GM23338 (cell line): Measurements from ENCODE around the gene NUDC. TPM values are rescaled to one million over a fixed set of nuclear protein-coding genes. Genes with fewer than 3 reads are reported as not detected.

Experiments
- ATAC-seq: fragments of 200-7000 bp; cut with Tn5 transposase; 3 replicates; pipeline ENCODE4 v1.9.1; 2020
- DNase-seq: peaks from one replicate; pipeline ENCODE4 v3.0.0-alpha.2; 2015; ENCODE audit warnings: low spot score
- H2AFZ ChIP-seq: fragments of 200-600 bp; sonication (generic); 2 replicates; pipeline ENCODE4 v1.8.0; 2016; ENCODE audit warnings: antibody characterized with exemption, mild to moderate bottlenecking, moderate library complexity
- H3F3A ChIP-seq: fragments of 200-600 bp; sonication (generic); replicated peaks from 2 replicates; pipeline ENCODE4 v1.8.0; 2017; ENCODE audit warnings: antibody characterized with exemption, mixed run types, low read depth
- H3K27ac ChIP-seq: fragments of 200-600 bp; sonication (generic); 2 replicates; pipeline ENCODE4 v1.6.1; 2016; ENCODE audit warnings: low read depth
- H3K27me3 ChIP-seq: fragments of 200-600 bp; sonication (generic); 2 replicates; pipeline ENCODE4 v1.8.0; 2016; ENCODE audit warnings: mild to moderate bottlenecking, mixed run types, moderate library complexity; ENCODE audit not compliant: insufficient read depth
- H3K36me3 ChIP-seq: fragments of 200-600 bp; sonication (generic); 2 replicates; pipeline ENCODE4 v1.8.0; 2016; ENCODE audit warnings: mild to moderate bottlenecking; ENCODE audit not compliant: insufficient read depth
- H3K4me1 ChIP-seq: fragments of 200-600 bp; sonication (generic); 2 replicates; pipeline ENCODE4 v1.8.0; 2016; ENCODE audit warnings: mild to moderate bottlenecking, moderate library complexity; ENCODE audit not compliant: insufficient read depth
- H3K4me2 ChIP-seq: fragments of 200-600 bp; sonication (generic); 2 replicates; pipeline ENCODE4 v1.7.1; 2017; ENCODE audit warnings: mixed run types
- H3K4me3 ChIP-seq: fragments of 200-600 bp; sonication (generic); 2 replicates; pipeline ENCODE4 v1.6.1; 2016; ENCODE audit warnings: mixed run types
- H3K79me2 ChIP-seq: fragments of 200-600 bp; sonication (generic); replicated peaks from 2 replicates; pipeline ENCODE4 v1.8.0; 2017; ENCODE audit warnings: mild to moderate bottlenecking; ENCODE audit not compliant: insufficient read depth
- H3K9me2 ChIP-seq: fragments of 200-600 bp; sonication (generic); 2 replicates; pipeline ENCODE4 v1.8.0; 2017; ENCODE audit not compliant: insufficient read depth
- H4K20me1 ChIP-seq: fragments of 200-600 bp; sonication (generic); replicated peaks from 2 replicates; pipeline ENCODE4 v1.8.0; 2017; ENCODE audit warnings: mild to moderate bottlenecking; ENCODE audit not compliant: insufficient read depth
- H3K27ac Mint-ChIP-seq: 2 replicates; pipeline ENCODE4 v1.8.0; 2020; ENCODE audit warnings: inconsistent platforms, mild to moderate bottlenecking, moderate library complexity, mixed read lengths
- H3K27me3 Mint-ChIP-seq: 3 replicates; pipeline ENCODE4 v1.8.0; 2022; ENCODE audit warnings: low read depth, mild to moderate bottlenecking, moderate library complexity, mixed read lengths, inconsistent platforms; ENCODE audit not compliant: insufficient read depth, poor library complexity
- H3K36me3 Mint-ChIP-seq: 3 replicates; pipeline ENCODE4 v1.8.0; 2021; ENCODE audit warnings: low read depth, mild to moderate bottlenecking, inconsistent platforms, moderate library complexity, mixed read lengths
- H3K4me1 Mint-ChIP-seq: 3 replicates; pipeline ENCODE4 v1.8.0; 2020; ENCODE audit warnings: mild to moderate bottlenecking, inconsistent platforms, mixed read lengths
- H3K4me3 Mint-ChIP-seq: 3 replicates; pipeline ENCODE4 v1.8.0; 2021; ENCODE audit warnings: moderate library complexity, mild to moderate bottlenecking, inconsistent platforms, mixed read lengths
- H3K9me3 Mint-ChIP-seq: 3 replicates; pipeline ENCODE4 v1.8.0; 2020; ENCODE audit warnings: moderate library complexity, mild to moderate bottlenecking, inconsistent platforms, mixed read lengths
- CREB1 ChIP-seq: fragments of 250-450 bp; sonication (Bioruptor Pico); IDR thresholded peaks from 2 replicates; pipeline ENCODE4 v1.5.0; 2020; ENCODE audit warnings: low read depth, mild to moderate bottlenecking, moderate library complexity
- EZH2 ChIP-seq: fragments of 200-600 bp; sonication (generic); IDR thresholded peaks from one replicate; pipeline ENCODE4 v1.8.0; 2017; ENCODE audit warnings: antibody characterized with exemption, mild to moderate bottlenecking, low read depth; ENCODE audit not compliant: unreplicated experiment
- EZH2phosphoT487 ChIP-seq: fragments of 200-600 bp; sonication (generic); IDR thresholded peaks from one replicate; pipeline ENCODE4 v1.8.1; 2018; ENCODE audit warnings: antibody characterized with exemption; ENCODE audit not compliant: unreplicated experiment
- JUNB ChIP-seq: IDR thresholded peaks from one replicate; pipeline ENCODE4 v1.6.1; 2016; ENCODE audit warnings: antibody characterized with exemption; ENCODE audit not compliant: unreplicated experiment
- NANOG ChIP-seq: IDR thresholded peaks from 2 replicates; pipeline ENCODE4 v1.6.1; 2016; ENCODE audit warnings: antibody characterized with exemption, borderline replicate concordance
- POLR2AphosphoS5 ChIP-seq: IDR thresholded peaks from 2 replicates; pipeline ENCODE4 v1.6.1; 2016; ENCODE audit warnings: antibody characterized with exemption, low read depth
- REST ChIP-seq: IDR thresholded peaks from one replicate; pipeline ENCODE4 v1.6.1; 2018; ENCODE audit warnings: antibody characterized with exemption; ENCODE audit not compliant: unreplicated experiment
- STAT1 ChIP-seq: IDR thresholded peaks from one replicate; pipeline ENCODE4 v1.6.1; 2016; ENCODE audit warnings: antibody characterized with exemption; ENCODE audit not compliant: unreplicated experiment
- ZNF114 ChIP-seq: fragments of 250-450 bp; sonication (Bioruptor Pico); IDR thresholded peaks from 2 replicates; pipeline ENCODE4 v1.5.0; 2020; ENCODE audit warnings: mild to moderate bottlenecking, moderate library complexity
- ZNF331 ChIP-seq: fragments of 250-450 bp; sonication (Bioruptor Pico); IDR thresholded peaks from 2 replicates; pipeline ENCODE4 v1.5.0; 2020; ENCODE audit warnings: low read depth, mild to moderate bottlenecking, moderate library complexity
- polyA plus RNA-seq: library from polyadenylated mRNA; unstranded; fragments of >200 nt; fragmentation: Nextera tagmentation; extraction: Ambion mirVana; gene quantifications from 2 replicates; pipeline ENCODE4 v1.2.1, GENCODE V29; 2016
- total RNA-seq: library from RNA; depleted of rRNA; stranded (reverse); fragments of >200 nt; shearing (Covaris generic); gene quantifications from 2 replicates; pipeline ENCODE4 v1.2.3, GENCODE V29; 2014
- TF ChIP-seq, protein P1 (sequence below): IDR thresholded peaks from 2 replicates; pipeline ENCODE4 v1.6.1; 2016; ENCODE audit warnings: antibody characterized with exemption
- TF ChIP-seq, protein P2 (sequence below), 2 experiments: fragments of 200-600 bp in 1 of 2; sonication (generic) in 1 of 2; conservative IDR thresholded peaks; 2 replicates each; pipeline versions ENCODE4 v1.5.1 to v1.6.1; 2016 to 2017; ENCODE audit warnings: antibody characterized with exemption in 2 of 2, low read depth in 2 of 2, mild to moderate bottlenecking in 2 of 2, moderate library complexity in 1 of 2

The NUDC gene
- total and polyA plus RNA-seq, 2 experiments from 2014 or later = 96.2 to 224 TPM

- H3K79me2 ChIP-seq = peaks cover 35% of the 10 kb centered on the region
- H3K4me3 Mint-ChIP-seq = no peak overlapping the region
- peaks cover 63% of the 10 kb centered on the region for H3K36me3 Mint-ChIP-seq
- peaks cover 29% of the 10 kb centered on the region for H3K36me3 ChIP-seq
- no peak for DNase-seq
- H3F3A ChIP-seq = peaks cover 12% of the 10 kb centered on the region; the same call in 1 of the 2 replicates
- H3K9me2 ChIP-seq = no peaks in the 10 kb centered on the region
- no peak for ATAC-seq
- H2AFZ ChIP-seq = no peak overlapping the region
- H3K4me3 ChIP-seq = no peak overlapping the region
- no peaks in the 10 kb centered on the region for H3K27me3 ChIP-seq
- no peaks in the 10 kb centered on the region for H3K9me3 Mint-ChIP-seq
- H3K4me2 ChIP-seq = no peak overlapping the region
- TF ChIP-seq NANOG (no peak), JUNB (no peak), ZNF331 (CRISPR knock-in tag) (no peak), ZNF114 (CRISPR knock-in tag) (no peak), STAT1 (no peak), POLR2AphosphoS5 (no peak), EZH2phosphoT487 (no peak), EZH2 (no peak), REST (no peak), CREB1 (CRISPR knock-in tag) (no peak)
- TF ChIP-seq, protein P1, sequence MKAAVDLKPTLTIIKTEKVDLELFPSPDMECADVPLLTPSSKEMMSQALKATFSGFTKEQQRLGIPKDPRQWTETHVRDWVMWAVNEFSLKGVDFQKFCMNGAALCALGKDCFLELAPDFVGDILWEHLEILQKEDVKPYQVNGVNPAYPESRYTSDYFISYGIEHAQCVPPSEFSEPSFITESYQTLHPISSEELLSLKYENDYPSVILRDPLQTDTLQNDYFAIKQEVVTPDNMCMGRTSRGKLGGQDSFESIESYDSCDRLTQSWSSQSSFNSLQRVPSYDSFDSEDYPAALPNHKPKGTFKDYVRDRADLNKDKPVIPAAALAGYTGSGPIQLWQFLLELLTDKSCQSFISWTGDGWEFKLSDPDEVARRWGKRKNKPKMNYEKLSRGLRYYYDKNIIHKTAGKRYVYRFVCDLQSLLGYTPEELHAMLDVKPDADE = no peak
- TF ChIP-seq, protein P2, sequence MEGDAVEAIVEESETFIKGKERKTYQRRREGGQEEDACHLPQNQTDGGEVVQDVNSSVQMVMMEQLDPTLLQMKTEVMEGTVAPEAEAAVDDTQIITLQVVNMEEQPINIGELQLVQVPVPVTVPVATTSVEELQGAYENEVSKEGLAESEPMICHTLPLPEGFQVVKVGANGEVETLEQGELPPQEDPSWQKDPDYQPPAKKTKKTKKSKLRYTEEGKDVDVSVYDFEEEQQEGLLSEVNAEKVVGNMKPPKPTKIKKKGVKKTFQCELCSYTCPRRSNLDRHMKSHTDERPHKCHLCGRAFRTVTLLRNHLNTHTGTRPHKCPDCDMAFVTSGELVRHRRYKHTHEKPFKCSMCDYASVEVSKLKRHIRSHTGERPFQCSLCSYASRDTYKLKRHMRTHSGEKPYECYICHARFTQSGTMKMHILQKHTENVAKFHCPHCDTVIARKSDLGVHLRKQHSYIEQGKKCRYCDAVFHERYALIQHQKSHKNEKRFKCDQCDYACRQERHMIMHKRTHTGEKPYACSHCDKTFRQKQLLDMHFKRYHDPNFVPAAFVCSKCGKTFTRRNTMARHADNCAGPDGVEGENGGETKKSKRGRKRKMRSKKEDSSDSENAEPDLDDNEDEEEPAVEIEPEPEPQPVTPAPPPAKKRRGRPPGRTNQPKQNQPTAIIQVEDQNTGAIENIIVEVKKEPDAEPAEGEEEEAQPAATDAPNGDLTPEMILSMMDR (conservative IDR thresholded peaks at IDR 0.05; ENCODE audit: low read depth in 2 of 2) = no peak
- H3K4me1 ChIP-seq = 0 out of 2 replicates have a peak, but pooled peaks cover 7% of the 10 kb centered on the region
- peaks cover 3% of the 10 kb centered on the region for H3K27me3 Mint-ChIP-seq
- no peak overlapping the region for H3K27ac ChIP-seq
- peaks cover 17% of the 10 kb centered on the region for H4K20me1 ChIP-seq
- 0 out of 3 replicates have a peak, but pooled peaks cover 3% of the 10 kb centered on the region for H3K4me1 Mint-ChIP-seq
- H3K27ac Mint-ChIP-seq = peak overlapping the region; percentile 79
These were observed 17.1 kb downstream of the NUDC start for GRCh38 chr1:26938659-26939025.
